Measurements from ENCODE around the gene APOC3.

GRCh38 chr11:116825434-116825833 lies 4.3 kb upstream of the APOC3 start:
- TF ChIP-seq CTCF (IDR thresholded peaks at IDR 0.05; ENCODE audit: low read depth, low read length) (no peak), EZH2phosphoT487 (IDR thresholded peaks at IDR 0.05; ENCODE audit: low read depth) (no peak)
